Esophagus squamous epithelium (tissue), 5 donors: ENCODE measurements around the gene MS4A14. TPM values are rescaled to one million over a fixed set of nuclear protein-coding genes. Genes with fewer than 3 reads are reported as not detected.

ENCODE experiments used
- DNase-seq: peaks from one replicate; lab custom pipeline; 2025; lab: John Stamatoyannopoulos, UW
- H3K27ac ChIP-seq, 4 donors: fragments of 200-600 bp; sonication (generic); one replicate each; pipeline ENCODE4 v1.5.1; 2016 to 2019; ENCODE audit warnings: mild to moderate bottlenecking in 1 of 4
- H3K27me3 ChIP-seq, 4 donors: fragments of 200-600 bp; sonication (generic); 1 replicate in 3 of 4; 2 replicates in 1 of 4; pipeline versions ENCODE4 v1.5.1 to v1.6.0; 2017 to 2021; ENCODE audit warnings: antibody characterized with exemption in 1 of 4
- H3K36me3 ChIP-seq, 3 donors: fragments of 200-600 bp; sonication (generic); one replicate each; pipeline ENCODE4 v1.5.1; 2016 to 2019
- H3K4me1 ChIP-seq, 3 donors: fragments of 200-600 bp; sonication (generic); one replicate each; pipeline ENCODE4 v1.5.1; 2017 to 2019
- H3K4me3 ChIP-seq, 4 donors: fragments of 200-600 bp; sonication (generic); 1 replicate in 3 of 4; 2 replicates in 1 of 4; pipeline ENCODE4 v1.5.1; 2016 to 2019; ENCODE audit warnings: mild to moderate bottlenecking in 2 of 4, moderate library complexity in 1 of 4
- H3K9me3 ChIP-seq, 3 donors: fragments of 200-600 bp; sonication (generic); one replicate each; pipeline ENCODE4 v1.5.1; 2016 to 2019
- POLR2A ChIP-seq, 4 donors: fragments of 450-650 bp; IDR thresholded peaks; one replicate each; pipeline ENCODE4 v1.6.1; 2017; ENCODE audit warnings: antibody characterized with exemption in 4 of 4, mild to moderate bottlenecking in 4 of 4, moderate library complexity in 3 of 4
- WGBS, 2 donors: methylation state at CpG; one replicate each; pipeline ENCODE4 v1.1.5; 2018; 5-methylcytosine and 5-hydroxymethylcytosine counted together
- intact Hi-C: fragments of 100-400 bp; cut with DNase I; formaldehyde crosslinking; loops from one replicate; pipeline ENCODE4 v1.15.0; 2022
- total RNA-seq, 4 donors: library from RNA; depleted of rRNA; stranded (reverse); fragments of >200 nt; gene quantifications; one replicate each; pipeline ENCODE4 v1.1.0, GENCODE V29; 2016
- TF ChIP-seq, protein P1 (sequence below), 6 experiments: fragments of 450-650 bp in 4 of 6; fragments of 200-600 bp in 2 of 6; sonication (generic) in 2 of 6; IDR thresholded peaks; one replicate each; pipeline ENCODE4 v1.5.1; 2016 to 2019; ENCODE audit warnings: antibody characterized with exemption in 6 of 6, mild to moderate bottlenecking in 4 of 6, moderate library complexity in 4 of 6
- donor health status: DM: yes; HTN: yes; CAD: no.

The MS4A14 gene
- total RNA-seq, 4 donors from 2014 or later, result 0.15 to 0.95 (median 0.42) TPM

DNA sequence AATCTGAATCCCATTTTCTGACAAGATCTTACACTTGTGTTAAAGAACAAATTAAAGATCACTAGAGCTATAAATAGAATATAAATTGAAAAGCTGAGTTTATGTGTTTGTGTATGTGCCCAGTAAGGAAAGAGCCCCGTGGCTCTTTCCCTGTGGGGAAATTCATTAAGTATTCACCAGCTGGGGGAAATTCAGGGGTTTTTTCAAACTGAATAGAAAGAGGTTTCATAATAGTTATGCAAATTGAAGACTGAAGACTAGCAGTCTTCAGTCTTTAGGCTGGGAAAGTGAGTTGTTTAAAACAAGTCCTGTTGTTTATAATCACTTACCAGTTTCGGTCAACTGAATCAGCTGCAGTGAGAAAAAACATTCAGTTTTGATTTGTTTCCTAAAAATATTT is 29.2 kb upstream of the MS4A14 start:
- no peaks in the 10 kb centered on the region for H3K36me3 ChIP-seq
- H3K4me3 ChIP-seq, result no peak overlapping the region
- WGBS, 2 donors, result 24 to 31% methylated on average over 2 of the region's 2 CpGs
- H3K9me3 ChIP-seq, result no peaks in the 10 kb centered on the region
- H3K27me3 ChIP-seq, result no peaks in the 10 kb centered on the region
- peaks cover 0 to 13% (median 0%) of the 10 kb centered on the region in 3 donors for H3K4me1 ChIP-seq
- no peak for DNase-seq
- H3K27ac ChIP-seq, result no peak overlapping the region
- intact Hi-C loops, result loop anchor here (5.0 to 10.0 kb wide), 2 partner anchors 248 to 265 kb away; no protein-coding TSS in a partner anchor
- TF ChIP-seq, protein P1, sequence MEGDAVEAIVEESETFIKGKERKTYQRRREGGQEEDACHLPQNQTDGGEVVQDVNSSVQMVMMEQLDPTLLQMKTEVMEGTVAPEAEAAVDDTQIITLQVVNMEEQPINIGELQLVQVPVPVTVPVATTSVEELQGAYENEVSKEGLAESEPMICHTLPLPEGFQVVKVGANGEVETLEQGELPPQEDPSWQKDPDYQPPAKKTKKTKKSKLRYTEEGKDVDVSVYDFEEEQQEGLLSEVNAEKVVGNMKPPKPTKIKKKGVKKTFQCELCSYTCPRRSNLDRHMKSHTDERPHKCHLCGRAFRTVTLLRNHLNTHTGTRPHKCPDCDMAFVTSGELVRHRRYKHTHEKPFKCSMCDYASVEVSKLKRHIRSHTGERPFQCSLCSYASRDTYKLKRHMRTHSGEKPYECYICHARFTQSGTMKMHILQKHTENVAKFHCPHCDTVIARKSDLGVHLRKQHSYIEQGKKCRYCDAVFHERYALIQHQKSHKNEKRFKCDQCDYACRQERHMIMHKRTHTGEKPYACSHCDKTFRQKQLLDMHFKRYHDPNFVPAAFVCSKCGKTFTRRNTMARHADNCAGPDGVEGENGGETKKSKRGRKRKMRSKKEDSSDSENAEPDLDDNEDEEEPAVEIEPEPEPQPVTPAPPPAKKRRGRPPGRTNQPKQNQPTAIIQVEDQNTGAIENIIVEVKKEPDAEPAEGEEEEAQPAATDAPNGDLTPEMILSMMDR (IDR thresholded peaks at IDR 0.05), result no peak
- TF ChIP-seq POLR2A (IDR thresholded peaks at IDR 0.05), result no peak

DNA sequence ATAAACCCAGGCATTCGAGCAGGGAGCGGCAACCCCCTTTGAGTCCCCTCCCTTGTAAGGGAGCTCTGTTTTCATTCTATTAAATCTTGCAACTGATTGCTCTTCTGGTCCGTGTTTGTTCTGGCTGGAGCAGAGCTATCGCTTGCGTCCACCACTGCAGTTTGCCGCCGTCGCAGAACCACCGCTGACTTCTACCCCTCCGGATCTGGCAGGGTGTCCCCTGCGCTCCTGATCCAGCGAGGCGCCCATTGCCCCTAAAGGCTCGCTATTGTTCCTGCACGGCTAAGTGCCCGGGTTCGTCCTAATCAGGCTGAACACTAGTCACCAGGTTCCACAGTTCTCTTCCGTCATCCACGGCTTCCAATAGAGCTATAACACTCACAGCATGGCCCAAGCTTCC is 28.4 kb upstream of the MS4A14 start:
- WGBS, 2 donors, result 92 to 93% methylated on average over 15 to 19 of the region's 19 CpGs
- Histone ChIP-seq H3K4me1 (peaks cover 0 to 13% (median 0%) of the 10 kb centered on the region in 3 donors), H3K27me3 (no peaks in the 10 kb centered on the region), H3K36me3 (no peaks in the 10 kb centered on the region), H3K4me3 (no peak overlapping the region), H3K27ac (no peak overlapping the region), H3K9me3 (no peaks in the 10 kb centered on the region)
- intact Hi-C loops, result loop anchor here (5.0 to 10.0 kb wide), 2 partner anchors 247 to 264 kb away; no protein-coding TSS in a partner anchor
- TF ChIP-seq POLR2A (IDR thresholded peaks at IDR 0.05), result no peak
- TF ChIP-seq, protein P1 (IDR thresholded peaks at IDR 0.05), result no peak
- DNase-seq, result no peak

DNA sequence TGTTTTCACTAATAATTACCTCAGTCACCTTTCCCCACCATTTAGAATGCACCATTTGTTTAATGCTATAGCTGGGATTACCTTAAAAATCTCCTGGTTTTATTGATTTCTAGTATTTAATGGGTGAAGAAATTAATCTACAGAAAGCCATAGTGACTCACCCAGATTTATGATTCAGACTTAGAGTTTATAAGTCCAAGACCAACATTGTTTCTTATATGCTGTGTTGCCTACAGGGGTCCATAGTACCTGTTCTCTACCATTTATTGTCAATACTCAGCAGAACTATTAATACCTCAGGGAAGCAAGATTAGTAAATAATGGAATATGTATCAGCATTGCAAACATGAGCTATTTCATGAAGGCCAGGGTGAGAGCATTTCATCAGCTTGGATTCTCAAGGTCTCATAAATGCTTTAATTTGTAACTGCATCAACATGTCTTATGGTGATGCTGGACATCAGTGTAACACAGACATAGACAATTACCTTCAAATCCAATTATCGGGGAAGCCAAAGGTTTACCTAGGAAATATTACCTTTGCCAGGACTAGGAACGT is 25.9 kb upstream of the MS4A14 start:
- no peak overlapping the region for H3K27ac ChIP-seq
- intact Hi-C loops, result no loop called here
- no peaks in the 10 kb centered on the region for H3K36me3 ChIP-seq
- H3K4me1 ChIP-seq, result peaks cover 0 to 13% (median 0%) of the 10 kb centered on the region in 3 donors
- DNase-seq, result no peak
- no peaks in the 10 kb centered on the region for H3K27me3 ChIP-seq
- no peak overlapping the region for H3K4me3 ChIP-seq
- no peak for TF ChIP-seq POLR2A (IDR thresholded peaks at IDR 0.05)
- TF ChIP-seq, protein P1 (IDR thresholded peaks at IDR 0.05), result no peak
- H3K9me3 ChIP-seq, result no peaks in the 10 kb centered on the region
- WGBS, 2 donors, result 25 to 27% methylated on average over 2 of the region's 2 CpGs

DNA sequence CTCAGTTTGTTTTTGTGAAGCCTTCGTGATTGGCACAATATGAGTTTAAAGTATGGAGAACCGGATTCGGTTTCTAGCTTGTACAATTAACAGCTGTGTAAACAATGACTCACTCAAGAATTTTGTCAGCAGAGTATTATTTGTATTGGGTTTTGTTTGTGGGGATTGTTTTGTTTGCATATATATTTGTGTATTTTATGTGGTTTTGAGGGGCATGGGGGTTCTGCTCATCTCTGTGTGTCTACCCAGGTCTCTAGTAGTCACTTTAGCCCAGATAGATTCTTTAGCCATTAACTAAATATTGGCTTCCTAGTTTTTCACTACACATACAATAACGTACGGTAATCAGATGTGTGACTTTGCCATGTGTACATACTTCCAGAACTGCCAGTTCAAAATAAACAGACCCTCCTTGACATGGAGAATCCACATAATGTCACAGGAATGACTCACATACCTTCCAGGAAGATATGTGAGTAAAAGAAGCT is 25.4 kb upstream of the MS4A14 start:
- no peak overlapping the region for H3K27ac ChIP-seq

DNA sequence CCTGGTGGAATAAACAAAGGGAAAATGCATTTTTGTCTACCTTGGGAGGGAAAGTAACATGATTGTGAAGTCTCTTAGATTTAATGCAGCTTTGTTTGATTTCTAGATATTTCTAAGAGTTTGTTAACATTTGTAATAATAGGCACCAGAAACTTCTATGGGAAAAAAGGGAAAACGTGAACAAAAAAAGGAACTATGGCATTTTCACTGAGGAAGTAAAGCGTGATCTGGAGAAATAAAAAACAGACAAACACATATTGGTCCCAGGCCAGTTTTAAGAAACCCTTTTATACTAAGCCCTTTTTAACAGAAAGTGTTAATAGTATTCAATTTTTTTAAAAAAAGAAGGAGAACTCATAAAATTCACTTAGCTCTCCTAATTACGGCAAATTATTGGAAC is 24.9 kb upstream of the MS4A14 start:
- no peaks in the 10 kb centered on the region for H3K9me3 ChIP-seq
- H3K4me1 ChIP-seq, result peaks cover 0 to 13% (median 0%) of the 10 kb centered on the region in 3 donors
- H3K36me3 ChIP-seq, result no peaks in the 10 kb centered on the region
- H3K4me3 ChIP-seq, result no peak overlapping the region
- intact Hi-C loops, result no loop called here
- WGBS, 2 donors, result 59 to 68% methylated on average over 3 of the region's 3 CpGs
- no peak for DNase-seq
- H3K27ac ChIP-seq, result no peak overlapping the region
- no peaks in the 10 kb centered on the region for H3K27me3 ChIP-seq
- no peak for TF ChIP-seq POLR2A (IDR thresholded peaks at IDR 0.05)
- TF ChIP-seq, protein P1 (IDR thresholded peaks at IDR 0.05), result no peak

More for the DNA sequence above, 25.4 kb upstream of the MS4A14 start:
- Histone ChIP-seq H3K36me3 (no peaks in the 10 kb centered on the region), H3K9me3 (no peaks in the 10 kb centered on the region), H3K4me1 (peaks cover 0 to 13% (median 0%) of the 10 kb centered on the region in 3 donors), H3K27me3 (no peaks in the 10 kb centered on the region), H3K4me3 (no peak overlapping the region)
- intact Hi-C loops, result no loop called here
- WGBS, 2 donors, result 18 to 22% methylated on average over 5 of the region's 5 CpGs
- TF ChIP-seq, protein P1 (IDR thresholded peaks at IDR 0.05), result no peak
- no peak for TF ChIP-seq POLR2A (IDR thresholded peaks at IDR 0.05)
- DNase-seq, result no peak
